GF-D8 (cell line): Measurements from ENCODE around the gene GLB1L2.

Experiments
- DNase-seq: peaks from one replicate; lab custom pipeline; 2025; lab: John Stamatoyannopoulos, UW

The GLB1L2 gene

GRCh38 chr11:134385774-134386565 lies 54.2 kb downstream of the GLB1L2 start:
- no peak for DNase-seq

GRCh38 chr11:134386945-134387344 lies 55.2 kb downstream of the GLB1L2 start:
- peak; percentile 91 for DNase-seq

DNA sequence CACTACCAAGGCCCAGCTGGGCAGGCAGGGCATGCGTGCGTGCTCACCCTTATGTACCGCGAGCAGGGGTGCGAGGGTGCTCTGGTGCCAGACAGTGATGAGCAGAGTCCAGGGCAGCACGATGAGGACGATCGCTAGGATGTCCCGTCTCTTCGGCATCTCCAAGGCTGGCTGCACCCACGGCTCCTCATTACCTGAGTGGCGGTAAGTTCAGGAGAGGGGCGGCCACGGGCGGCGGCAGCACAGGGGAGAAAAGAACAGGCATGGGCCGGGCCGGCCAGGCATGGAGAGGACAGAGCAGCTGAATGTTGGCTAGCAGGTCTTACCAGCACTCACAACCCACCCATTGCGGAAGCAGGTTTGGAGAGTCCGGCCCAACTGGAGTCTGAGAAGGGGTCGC lies 55.7 kb downstream of the GLB1L2 start:
- DNase-seq: no peak

GRCh38 chr11:134388590-134388989 lies 56.8 kb downstream of the GLB1L2 start:
- no peak for DNase-seq

DNA sequence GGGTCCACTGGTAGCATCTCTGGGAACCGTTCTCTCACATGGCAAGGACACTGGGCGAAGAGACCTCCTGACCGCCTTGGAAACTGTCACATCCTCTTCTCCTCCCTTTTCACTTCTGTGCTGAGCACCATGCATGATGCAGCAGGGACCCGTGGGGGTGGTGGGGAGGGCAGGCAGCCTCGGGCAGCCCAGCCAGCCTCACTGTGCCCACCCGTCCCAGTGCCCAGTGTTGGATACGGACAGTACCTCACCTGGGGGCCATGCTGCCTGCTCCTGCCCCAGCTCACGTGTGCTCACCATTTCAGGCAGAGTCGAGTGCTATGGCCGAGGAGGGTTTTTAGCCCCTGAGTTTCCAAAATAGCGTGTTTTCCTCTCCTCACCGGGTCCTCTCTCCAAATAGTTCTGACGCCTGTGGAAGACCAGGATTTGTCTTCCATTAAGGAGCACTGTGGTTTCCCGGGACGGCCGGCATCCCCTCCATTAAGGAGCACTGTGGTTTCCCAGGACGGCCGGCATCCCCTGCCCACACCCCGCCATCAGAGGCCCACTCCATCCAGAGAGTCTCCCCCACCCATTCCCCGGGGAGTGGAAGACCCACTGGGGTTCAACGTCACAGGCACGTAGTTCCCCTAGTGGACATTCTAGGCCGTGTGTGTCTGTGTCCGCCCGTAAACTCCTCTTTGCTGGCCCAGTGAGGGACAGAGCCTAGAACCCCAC lies 57.8 kb downstream of the GLB1L2 start:
- no peak for DNase-seq

DNA sequence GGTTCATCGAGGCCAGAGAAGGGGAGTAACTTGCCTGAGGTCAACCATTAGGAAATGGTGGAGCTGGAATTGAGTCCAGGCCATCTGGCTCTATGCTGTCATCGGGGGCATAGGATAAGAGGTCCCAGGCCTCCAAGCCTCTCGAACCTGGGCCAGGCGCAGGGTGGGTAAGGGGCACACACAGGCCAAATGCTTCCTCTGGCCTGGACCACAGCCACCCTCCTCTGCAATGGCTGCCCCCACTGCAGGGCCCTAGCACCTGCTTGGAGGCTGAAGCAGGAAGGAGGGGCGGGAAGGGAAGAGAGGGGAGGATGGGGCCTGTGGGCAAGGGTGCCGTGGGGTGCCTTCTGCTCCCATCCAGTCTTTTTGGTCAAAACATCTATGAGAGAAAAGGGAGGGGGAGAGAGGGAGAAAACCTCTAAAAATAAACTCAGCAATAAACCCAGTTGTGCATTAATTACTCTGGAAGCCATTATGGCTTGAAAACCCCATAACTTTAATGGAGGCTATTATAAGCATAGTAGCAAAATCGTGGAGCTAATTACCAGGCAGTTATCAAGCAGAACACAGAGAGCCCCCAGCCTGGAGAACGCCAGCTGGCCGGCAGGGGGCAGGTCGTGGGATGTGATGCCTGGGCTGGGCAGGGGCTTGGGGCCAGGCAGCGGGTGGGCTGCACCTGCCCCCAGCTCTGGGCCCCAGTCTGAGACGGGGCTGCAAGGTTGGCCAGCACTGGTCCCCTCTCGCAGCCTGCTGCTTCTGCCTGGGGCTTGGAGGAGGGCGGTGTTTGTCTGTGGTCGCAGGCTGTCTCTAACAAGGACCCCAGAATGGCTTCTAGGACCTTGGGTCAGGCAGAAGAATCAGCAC lies 59.1 kb downstream of the GLB1L2 start:
- DNase-seq: no peak

- no peak for DNase-seq
Measured at GRCh38 chr11:134391656-134392055, 59.9 kb downstream of the GLB1L2 start.

- DNase-seq: no peak
Measured at GRCh38 chr11:134392953-134393615, 61.3 kb downstream of the GLB1L2 start.

- DNase-seq: no peak
Measured at GRCh38 chr11:134393638-134394037, 61.9 kb downstream of the GLB1L2 start.

DNA sequence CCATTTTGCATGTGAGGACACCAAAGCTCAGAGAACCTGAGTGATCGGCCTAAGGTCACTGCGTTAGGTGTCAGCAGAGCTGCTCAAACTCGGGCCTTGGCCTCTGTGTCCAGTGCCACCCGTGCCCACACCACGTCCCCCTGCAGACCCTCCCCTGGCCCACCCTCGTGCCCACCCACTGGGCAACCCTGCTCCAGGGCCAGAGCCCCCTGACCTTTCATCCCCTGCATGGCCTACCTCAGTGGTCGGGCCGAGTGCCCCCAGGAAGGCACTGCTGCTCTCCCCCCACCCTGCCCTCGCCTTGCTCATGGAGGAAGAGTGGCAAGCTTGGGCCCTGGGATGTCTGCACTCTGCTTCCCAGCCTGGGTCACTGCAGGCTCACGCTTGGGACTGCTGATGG lies 62.5 kb downstream of the GLB1L2 start:
- DNase-seq: no peak

GRCh38 chr11:134395002-134395401 lies 63.2 kb downstream of the GLB1L2 start:
- no peak for DNase-seq

- DNase-seq: no peak
Measured at GRCh38 chr11:134397304-134398078, 65.7 kb downstream of the GLB1L2 start.

GRCh38 chr11:134398079-134398444 lies 66.3 kb downstream of the GLB1L2 start:
- DNase-seq: no peak

DNA sequence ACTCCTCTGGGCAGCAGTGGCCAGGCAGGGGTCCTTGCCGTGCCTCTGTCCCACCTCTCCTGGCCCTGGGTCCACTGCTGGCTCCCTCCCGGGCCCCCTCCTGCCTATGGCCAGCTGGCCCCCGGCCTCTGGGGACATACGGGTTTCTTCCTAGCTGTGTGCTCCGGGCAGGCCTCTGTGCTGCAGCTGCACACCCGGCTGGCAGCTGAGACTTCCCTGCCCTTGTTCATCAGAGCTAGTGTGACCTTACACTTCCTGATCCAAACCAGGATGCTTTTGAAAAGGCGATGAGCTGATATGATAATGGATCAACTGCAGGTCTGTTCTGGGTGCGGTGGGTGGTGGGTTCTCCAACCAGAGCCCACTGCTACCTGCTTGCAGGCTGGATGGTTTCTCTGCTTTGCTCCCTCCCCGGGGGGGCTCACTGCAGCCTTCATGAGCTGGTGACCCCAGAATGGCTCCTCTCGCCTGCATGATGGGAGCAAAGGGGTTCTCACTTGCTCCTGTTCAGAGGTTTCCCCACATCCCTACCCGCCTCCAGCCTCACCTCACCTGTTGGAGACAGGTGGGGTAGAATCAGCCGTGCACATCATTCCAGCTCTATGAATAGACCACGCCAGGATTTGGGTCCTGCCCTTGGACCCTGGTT lies 67.0 kb downstream of the GLB1L2 start:
- no peak for DNase-seq

- DNase-seq: no peak
Measured at GRCh38 chr11:134399293-134399654, 67.5 kb downstream of the GLB1L2 start.

DNA sequence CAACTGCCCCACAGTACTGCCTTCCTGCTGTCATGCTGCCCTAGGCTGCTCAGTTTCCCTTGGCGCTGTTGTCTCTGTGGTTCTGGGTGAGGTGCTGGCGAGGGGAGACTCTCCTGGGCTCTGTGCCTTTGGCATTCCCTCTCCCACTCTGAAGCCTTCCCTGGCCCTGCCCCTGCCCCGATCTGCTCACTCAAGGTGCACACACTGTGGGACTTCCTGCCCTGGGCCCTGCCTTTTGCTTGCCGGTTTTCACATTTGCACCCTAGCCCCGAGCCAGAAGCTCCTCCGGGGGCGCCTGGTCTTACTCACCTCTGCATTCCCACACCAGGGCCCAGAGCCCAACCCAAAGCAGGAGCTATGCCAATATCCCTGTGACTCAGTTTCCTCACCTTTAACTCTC lies 68.2 kb downstream of the GLB1L2 start:
- DNase-seq: no peak

GRCh38 chr11:134401825-134402809 lies 70.3 kb downstream of the GLB1L2 start:
- DNase-seq: no peak

- no peak for DNase-seq
Measured at GRCh38 chr11:134402910-134403309, 71.1 kb downstream of the GLB1L2 start.

GRCh38 chr11:134404575-134405341 lies 73.0 kb downstream of the GLB1L2 start:
- no peak for DNase-seq
